ENCODE results near the gene ADGRG7.
"Not testable (repeated sequence)": the region's sequence is repeated elsewhere in the genome, so short reads cannot be mapped to it uniquely, and the experiment has no call there.

ADGRG7 gene

GRCh38 chr3:100609305-100609704 lies at the start of gene ADGRG7:
Gene ADGRG7 (plus strand): TSS chr3:100609601. CDS start chr3:100609857, 256 bp downstream.
- no peak for DNase-seq (ENCODE audit: low read depth in 1 of 2, low spot score in 1 of 2)

GRCh38 chr3:100560426-100560825 lies 49.0 kb upstream of the ADGRG7 start:
- no peak for DNase-seq (ENCODE audit: low read depth in 1 of 2, low spot score in 1 of 2)

- no peak for DNase-seq (ENCODE audit: low read depth in 1 of 2, low spot score in 1 of 2)
These were observed 47.8 kb upstream of the ADGRG7 start for GRCh38 chr3:100561459-100562158.

- no peak for DNase-seq (ENCODE audit: low read depth in 1 of 2, low spot score in 1 of 2)
These were observed 47.1 kb upstream of the ADGRG7 start for GRCh38 chr3:100562224-100562857.

GRCh38 chr3:100563228-100563627 lies 46.2 kb upstream of the ADGRG7 start:
- DNase-seq (ENCODE audit: low read depth in 1 of 2, low spot score in 1 of 2), result no peak

- no peak for DNase-seq (ENCODE audit: low read depth in 1 of 2, low spot score in 1 of 2)
These were observed 45.7 kb upstream of the ADGRG7 start for GRCh38 chr3:100563652-100564211.

- no peak for DNase-seq (ENCODE audit: low read depth in 1 of 2, low spot score in 1 of 2)
These were observed 38.6 kb upstream of the ADGRG7 start for GRCh38 chr3:100570811-100571210.

- DNase-seq (ENCODE audit: low read depth in 1 of 2, low spot score in 1 of 2), result no peak
These were observed 34.9 kb upstream of the ADGRG7 start for GRCh38 chr3:100574536-100574935.

- DNase-seq (ENCODE audit: low read depth in 1 of 2, low spot score in 1 of 2), result no peak
These were observed 33.7 kb upstream of the ADGRG7 start for GRCh38 chr3:100575704-100576103.

- no peak for DNase-seq (ENCODE audit: low read depth in 1 of 2, low spot score in 1 of 2)
These were observed 31.9 kb upstream of the ADGRG7 start for GRCh38 chr3:100577382-100578008.

- DNase-seq (ENCODE audit: low read depth in 1 of 2, low spot score in 1 of 2), result no peak
These were observed 30.8 kb upstream of the ADGRG7 start for GRCh38 chr3:100578646-100579045.

- no peak for DNase-seq (ENCODE audit: low read depth in 1 of 2, low spot score in 1 of 2)
These were observed 29.3 kb upstream of the ADGRG7 start for GRCh38 chr3:100580147-100580546.

GRCh38 chr3:100581650-100582049 lies 27.8 kb upstream of the ADGRG7 start:
- DNase-seq (ENCODE audit: low read depth in 1 of 2, low spot score in 1 of 2), result no peak

GRCh38 chr3:100582157-100582556 lies 27.2 kb upstream of the ADGRG7 start:
- DNase-seq (ENCODE audit: low read depth in 1 of 2, low spot score in 1 of 2), result not testable (repeated sequence)

GRCh38 chr3:100584101-100584660 lies 25.2 kb upstream of the ADGRG7 start:
- DNase-seq (ENCODE audit: low read depth in 1 of 2, low spot score in 1 of 2), result no peak

GRCh38 chr3:100586832-100587231 lies 22.6 kb upstream of the ADGRG7 start:
- DNase-seq (ENCODE audit: low read depth in 1 of 2, low spot score in 1 of 2), result no peak

- DNase-seq (ENCODE audit: low read depth in 1 of 2, low spot score in 1 of 2), result no peak
These were observed 21.1 kb upstream of the ADGRG7 start for GRCh38 chr3:100588251-100588650.

GRCh38 chr3:100590114-100590839 lies 19.1 kb upstream of the ADGRG7 start:
- DNase-seq (ENCODE audit: low read depth in 1 of 2, low spot score in 1 of 2), result no peak

GRCh38 chr3:100590840-100591147 lies 18.6 kb upstream of the ADGRG7 start:
- no peak for DNase-seq (ENCODE audit: low read depth in 1 of 2, low spot score in 1 of 2)

- no peak for DNase-seq (ENCODE audit: low read depth in 1 of 2, low spot score in 1 of 2)
These were observed 18.0 kb upstream of the ADGRG7 start for GRCh38 chr3:100591411-100591810.
